Measurements from ENCODE around the gene ALK.

The ALK gene

DNA sequence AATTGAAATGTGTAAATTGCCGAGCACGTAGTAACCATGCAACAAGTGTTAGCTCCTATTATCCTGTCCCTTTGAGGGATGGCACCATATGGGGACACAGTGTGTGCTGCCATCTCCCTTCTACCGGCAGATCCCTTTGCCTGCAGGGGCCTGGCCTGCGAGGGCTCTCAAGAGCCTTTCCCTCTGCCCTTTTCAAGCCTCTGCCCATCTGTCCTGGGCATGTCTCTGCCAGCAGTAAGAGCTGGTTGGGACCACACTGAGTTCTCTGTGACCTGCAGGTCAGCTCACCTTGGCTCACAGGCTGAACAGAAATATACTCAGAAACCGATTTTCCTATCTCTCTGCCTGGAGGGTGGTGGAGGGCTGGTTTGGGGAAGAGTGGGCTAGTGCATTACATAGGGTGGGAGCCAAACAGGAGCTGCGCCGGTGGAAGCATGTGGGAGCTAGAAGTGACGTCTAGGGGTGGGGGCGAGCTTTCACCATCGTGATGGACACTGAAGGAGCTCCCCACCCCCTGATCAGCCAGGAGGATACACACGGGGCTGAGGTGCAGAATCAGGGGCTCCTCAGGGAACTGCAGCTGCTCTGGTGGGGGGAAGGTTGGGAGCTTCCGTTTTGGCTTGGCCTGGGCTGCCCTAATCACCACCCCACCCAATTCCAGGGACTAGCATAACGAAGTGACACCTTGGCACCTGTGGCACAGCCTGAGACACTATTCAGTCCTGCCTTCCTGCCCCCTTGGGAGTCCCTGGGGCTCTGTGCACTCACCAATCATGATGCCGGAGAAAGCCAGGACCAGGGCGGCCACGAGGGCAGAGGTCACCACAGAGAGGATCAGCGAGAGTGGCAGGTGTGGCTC lies 696.5 kb downstream of the ALK start:
- no peak for DNase-seq (ENCODE audit: low read depth in 2 of 2)

DNA sequence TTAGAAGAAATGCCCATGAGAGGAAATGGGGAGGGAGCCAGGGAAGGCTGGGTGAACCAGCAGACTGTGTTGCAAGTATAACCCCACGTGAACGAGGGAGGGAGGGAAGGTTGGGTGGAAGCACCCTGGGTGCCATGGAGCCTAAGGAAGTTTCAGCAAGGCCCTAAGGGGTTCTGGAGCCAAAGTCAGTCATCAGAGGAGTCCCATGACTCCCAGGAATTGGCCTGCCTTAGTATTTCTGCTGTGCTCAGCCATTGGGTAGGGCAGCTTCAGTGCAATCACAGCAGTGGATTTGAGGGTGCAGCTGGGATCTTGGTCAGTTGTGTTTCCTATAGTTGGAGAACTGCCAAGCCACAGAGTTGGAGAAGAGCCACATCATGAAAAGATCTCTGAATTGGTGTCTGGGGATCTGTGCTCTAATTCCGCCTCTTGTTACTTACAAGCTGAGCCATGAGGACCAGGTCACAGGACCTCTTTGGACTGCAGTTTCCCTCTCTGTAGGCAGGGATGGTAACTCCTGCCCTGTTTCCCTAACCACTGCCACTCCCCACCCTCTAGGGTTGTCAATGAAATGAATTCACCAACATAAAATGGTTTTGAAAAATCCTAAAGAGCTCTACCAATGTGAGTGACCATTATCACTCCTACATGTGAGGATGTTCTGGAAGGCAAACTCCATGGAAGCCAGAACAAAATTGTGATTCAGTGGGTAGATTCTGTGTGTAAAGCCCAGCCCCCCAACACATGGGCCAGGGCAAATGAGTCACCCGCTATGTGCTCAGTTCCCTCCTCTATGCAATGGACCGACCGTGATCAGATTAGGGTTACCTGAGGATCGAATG lies 697.3 kb downstream of the ALK start:
- DNase-seq (ENCODE audit: low read depth in 2 of 2) = no peak

DNA sequence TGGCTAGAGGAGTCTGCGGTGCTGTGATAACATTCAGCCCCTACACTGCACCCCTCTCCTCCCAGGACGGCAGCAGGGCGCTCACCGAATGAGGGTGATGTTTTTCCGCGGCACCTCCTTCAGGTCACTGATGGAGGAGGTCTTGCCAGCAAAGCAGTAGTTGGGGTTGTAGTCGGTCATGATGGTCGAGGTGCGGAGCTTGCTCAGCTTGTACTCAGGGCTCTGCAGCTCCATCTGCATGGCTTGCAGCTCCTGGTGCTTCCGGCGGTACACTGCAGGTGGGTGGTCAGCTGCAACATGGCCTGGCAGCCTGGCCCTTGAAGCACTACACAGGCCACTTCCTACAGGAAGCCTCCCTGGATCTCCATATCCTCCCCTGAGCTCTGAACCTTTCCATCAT lies 698.1 kb downstream of the ALK start:
- DNase-seq (ENCODE audit: low read depth in 2 of 2) = no peak

DNA sequence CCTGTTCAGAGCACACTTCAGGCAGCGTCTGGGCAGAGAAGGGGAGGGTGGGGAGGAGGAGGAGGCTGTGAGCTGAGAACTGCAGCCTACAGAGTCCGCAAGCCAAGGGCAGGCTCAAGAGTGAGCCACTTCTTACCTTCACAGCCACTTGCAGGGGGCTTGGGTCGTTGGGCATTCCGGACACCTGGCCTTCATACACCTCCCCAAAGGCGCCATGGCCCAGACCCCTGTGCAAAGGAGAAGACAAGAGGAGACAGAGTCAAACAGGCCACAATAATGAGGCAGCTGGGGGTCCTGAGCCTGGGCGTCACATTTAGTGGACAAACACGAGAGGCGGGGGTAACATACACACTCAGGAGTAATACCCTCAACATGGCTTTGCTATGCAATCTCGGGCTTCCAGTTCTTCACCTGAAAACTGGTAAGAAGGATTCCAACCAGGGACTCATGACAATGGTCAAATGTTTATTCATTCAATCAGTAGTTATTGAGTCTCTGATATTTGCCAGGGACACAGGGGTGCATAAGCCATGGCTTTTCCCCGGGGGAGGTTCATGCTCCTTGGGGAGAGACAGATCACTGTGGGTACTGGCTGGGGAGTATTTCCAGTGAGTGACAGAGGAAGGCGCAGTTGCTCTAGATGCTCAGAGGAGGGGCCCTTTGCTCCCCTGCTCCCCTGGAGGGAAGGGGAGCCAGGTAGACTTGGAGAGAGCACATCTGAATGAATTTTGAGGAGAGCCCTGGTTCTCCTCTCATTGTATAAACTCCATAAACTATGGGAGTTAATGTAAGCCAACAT lies 698.8 kb downstream of the ALK start:
- no peak for DNase-seq (ENCODE audit: low read depth in 2 of 2)

DNA sequence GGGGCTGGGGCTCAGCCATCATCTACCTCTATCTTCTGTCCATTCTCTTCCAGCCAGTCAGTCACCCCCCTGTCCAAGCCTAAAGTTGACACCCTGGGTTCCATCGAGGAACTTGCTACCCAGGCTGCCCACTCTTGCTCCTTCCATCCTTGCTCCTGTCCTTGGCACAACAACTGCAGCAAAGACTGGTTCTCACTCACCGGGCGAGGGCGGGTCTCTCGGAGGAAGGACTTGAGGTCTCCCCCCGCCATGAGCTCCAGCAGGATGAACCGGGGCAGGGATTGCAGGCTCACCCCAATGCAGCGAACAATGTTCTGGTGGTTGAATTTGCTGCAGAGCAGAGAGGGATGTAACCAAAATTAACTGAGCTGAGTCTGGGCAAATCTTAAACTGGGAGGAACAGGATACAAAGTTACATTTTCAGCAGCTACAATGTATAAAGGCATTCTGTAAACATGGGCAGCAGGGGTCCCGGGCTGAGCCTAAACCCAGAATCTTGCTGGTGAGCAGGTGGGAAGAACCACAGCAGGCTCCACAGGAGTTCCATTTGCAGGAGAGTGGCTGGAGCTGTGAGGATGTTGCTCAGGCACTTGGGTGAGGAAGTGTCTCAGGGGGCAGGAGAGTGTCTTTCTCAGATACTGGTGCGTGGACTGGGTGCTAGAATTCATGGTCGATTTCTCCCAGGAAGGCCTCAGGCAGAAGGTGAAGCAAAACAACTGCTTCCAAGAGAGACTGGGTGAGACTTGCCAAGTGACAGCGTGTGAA lies 700.7 kb downstream of the ALK start:
- no peak for DNase-seq (ENCODE audit: low read depth in 2 of 2)

DNA sequence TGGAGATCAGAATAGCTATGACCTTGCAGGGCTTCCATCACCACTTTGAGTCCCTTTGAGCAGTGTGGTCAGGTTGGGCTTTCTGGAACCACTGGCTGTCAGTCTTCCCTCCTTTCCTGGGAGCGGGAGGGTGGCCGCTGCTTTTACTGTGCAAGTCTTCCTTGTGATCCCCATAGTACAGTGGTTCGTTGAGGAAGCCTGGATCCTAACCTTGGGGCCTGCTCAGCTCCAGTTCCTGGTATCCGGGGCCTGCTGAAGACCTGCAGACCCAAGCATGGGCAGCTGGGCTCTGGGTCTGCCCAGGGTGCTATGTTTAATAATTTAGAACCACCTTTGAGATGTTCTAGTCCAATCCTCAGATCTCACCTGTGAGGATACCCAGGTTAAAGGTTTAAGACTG lies 702.0 kb downstream of the ALK start:
- DNase-seq (ENCODE audit: low read depth in 2 of 2) = no peak

DNA sequence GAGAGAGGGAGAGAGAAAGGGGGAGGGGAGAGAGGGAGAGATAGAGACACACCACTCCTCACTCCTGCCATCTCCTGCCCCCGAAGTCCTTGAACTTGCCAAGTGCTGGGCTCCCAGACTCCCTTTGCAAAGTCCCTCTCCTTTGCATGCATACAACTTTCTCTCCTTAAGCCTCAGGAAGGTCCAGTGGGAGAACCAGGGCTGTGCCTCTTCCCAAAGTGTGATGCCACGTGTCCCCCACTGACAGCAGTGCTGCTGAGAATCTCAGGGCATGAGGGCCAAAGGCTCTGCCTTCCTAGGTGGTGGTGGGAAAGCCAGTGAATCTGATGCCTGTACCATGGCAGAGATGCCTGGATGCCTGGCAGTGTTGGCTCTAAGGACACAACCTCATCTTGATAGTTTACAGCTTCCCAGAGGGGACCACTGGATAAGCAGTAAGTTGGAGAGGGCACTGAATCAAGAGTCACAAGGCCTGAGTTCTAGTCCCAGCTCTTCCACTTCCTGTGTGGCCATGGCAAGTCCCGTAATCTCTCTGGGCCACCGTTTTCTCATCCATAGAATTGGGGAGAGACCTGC lies 702.7 kb downstream of the ALK start:
- no peak for DNase-seq (ENCODE audit: low read depth in 2 of 2)

DNA sequence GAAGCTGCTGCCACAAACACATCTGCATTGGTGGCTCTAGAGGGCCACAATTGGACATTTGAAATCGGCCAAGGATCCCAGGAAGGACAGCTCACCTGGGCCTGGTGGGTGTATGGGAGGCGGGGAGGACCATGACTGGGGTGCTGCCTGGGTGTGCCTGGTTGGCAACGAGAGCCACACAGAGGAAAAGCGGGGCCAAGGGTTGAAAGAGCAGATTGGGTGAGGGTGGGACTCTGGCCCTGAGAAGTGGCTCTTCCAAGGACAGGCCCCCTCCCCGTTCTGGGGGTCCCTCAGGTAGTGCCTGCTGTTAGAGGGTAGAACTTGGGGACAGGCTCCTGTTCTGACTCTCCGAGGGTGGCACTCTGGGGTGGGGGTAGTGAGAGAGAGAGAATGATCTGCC lies 703.3 kb downstream of the ALK start:
- no peak for DNase-seq (ENCODE audit: low read depth in 2 of 2)

DNA sequence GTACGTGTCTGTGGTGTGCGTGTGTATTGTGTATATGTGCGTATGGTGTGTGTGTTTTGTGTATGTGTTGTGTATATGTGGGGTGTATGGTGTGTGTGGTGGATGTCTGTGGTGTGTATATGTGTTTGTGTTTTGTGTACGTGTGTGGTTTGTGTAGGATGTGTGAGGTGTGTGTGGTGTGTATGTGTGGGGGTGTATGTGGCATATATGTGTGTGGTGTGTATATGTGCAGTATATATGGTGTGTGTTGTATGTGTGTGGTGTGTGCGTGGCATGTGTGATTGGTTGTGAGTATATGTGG lies 704.8 kb downstream of the ALK start:
- DNase-seq (ENCODE audit: low read depth in 2 of 2) = no peak

DNA sequence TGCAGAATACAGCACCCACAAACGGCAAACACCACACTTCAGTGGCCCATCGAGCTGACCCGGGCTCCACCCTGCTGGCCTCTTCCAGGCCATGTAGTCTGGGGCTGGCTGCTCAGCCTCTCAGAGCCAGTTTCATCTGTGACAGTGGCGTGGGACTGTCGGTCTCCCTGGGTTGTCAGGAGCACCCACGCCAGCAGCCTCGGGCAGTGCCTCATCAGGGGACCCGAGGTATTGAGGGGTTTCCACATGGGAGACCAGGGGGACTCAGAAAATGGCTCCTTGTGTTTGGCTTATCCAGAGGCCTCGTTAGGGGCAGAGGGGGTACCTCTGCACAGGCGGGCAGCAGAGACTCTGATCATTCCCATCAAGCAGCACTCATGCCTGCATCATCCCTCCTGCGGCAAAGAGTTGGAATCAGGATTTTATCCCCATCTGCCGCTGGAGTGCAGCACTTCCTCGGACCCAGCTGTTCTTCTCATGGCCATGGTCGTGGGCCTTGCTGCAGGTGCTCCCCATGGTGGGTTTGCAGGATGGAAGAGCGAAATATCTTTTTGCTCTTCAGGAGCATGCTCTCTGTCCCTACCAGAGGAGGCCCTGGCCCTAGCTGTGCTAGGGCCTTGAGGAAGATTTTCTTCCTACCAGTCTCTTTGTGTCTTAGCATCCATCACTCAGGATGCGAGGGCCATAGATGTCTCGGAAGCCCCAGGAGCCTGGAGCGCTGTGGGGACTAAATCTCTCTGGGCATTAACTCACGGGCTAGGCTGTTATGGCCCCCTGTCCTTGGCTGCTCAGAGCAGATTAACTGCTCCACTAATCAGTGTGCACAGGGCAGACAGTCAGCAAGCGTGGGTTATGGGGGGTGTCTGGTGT lies 705.4 kb downstream of the ALK start:
- no peak for DNase-seq (ENCODE audit: low read depth in 2 of 2)

DNA sequence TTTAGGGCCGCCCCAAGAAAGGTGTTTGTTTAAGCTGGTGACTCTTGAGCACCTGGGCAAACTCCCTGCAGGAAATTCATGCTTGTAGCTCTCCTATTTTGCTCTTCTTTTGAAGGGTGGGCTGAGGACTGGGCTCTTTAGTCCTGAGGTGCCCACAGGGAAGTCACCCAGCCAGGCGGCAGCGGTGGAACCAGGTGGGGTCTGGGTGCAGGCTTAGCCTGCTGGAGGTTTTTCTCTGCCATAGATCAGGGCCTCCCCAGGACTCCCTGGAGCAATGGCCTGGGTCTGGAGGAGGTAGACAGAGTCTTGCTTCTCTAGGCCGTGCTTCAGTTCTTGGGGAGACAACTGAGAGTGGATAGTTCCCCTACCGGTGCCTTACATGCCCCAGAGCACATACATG lies 706.3 kb downstream of the ALK start:
- DNase-seq (ENCODE audit: low read depth in 2 of 2) = no peak

DNA sequence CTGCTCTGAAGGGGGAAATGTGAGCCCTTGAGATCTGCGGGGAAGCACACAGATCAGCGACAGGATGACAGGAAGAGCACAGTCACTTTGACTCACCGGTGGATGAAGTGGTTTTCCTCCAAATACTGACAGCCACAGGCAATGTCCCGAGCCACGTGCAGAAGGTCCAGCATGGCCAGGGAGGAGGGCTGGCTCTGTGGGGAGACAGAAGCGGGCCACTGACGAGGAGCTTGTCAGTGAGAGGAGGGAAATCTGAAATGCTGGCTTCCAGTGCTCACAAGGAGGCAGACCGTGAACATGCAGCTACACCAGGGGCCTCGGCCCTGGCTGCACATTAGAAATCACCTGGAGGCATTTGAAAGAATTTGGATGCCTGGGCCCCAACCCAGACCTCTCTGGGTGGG lies 707.5 kb downstream of the ALK start:
- no peak for DNase-seq (ENCODE audit: low read depth in 2 of 2)

DNA sequence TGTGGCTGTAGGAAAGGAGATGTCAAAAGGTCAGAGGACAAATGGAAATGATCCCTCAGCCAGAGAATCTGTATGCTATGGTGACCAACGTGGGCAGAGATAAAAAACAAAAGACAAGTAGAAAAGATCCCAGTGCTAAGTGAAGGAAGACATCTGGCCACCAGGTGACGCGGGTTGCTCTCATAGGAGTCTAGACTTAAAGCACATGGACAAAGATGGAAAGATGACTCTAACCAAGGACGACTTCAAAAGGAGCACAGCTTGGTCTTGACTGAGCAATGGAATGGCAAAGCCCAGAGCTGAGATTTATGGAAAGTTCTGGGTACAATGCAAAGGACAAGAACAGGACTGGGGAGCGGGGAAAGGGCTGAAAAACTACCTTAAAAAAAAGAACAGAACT lies 709.4 kb downstream of the ALK start:
- no peak for DNase-seq (ENCODE audit: low read depth in 2 of 2)

DNA sequence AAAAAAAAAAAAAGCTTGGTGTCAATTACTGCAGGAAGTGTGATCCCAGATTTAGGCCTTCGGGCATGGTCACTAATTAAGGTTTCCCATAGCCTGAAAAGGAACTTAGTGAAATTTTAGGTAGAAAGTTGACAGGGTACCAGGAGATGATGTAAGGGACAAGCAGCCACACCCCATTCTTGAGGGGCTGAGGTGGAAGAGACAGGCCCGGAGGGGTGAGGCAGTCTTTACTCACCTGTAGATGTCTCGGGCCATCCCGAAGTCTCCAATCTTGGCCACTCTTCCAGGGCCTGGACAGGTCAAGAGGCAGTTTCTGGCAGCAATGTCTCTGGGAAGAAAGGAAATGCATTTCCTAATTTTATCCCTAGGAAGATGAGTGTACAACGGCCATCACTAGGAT lies 711.8 kb downstream of the ALK start:
- no peak for DNase-seq (ENCODE audit: low read depth in 2 of 2)

DNA sequence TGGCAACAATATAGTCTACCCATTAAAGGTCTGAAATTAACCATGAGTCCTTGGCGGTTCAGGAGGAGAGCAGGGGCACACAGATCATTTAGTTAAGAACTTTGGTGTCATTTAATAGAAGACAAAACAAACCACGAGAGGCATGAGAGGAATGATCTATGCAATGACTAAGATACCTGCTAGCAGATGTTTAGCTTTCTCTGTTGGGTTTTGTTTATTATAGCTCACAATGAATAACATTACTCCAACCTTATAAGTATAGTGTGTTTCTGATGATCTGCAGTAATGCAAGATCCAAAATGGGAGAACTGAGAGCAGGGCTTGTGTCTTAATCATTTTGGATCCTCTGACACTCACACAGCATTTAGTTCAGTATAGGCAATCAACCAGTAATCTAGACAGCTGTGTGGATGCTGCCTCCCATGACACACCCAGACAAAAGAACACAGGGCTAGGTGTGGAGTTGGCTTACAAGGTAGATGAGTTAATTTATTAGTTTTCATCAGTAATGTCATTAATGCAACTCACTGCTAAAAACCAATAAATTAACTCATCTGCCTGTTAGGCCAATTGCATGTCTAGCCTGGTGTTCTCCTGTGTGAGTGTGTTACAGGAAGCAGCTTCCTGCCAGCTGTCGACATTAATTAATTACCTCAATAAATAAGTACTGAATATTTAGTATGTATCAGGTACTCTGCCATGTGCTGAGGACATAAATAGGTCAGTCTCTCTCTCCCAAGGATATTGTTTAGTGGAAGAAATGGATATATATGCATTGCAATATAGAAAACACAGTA lies 713.8 kb downstream of the ALK start:
- DNase-seq (ENCODE audit: low read depth in 2 of 2) = no peak

DNA sequence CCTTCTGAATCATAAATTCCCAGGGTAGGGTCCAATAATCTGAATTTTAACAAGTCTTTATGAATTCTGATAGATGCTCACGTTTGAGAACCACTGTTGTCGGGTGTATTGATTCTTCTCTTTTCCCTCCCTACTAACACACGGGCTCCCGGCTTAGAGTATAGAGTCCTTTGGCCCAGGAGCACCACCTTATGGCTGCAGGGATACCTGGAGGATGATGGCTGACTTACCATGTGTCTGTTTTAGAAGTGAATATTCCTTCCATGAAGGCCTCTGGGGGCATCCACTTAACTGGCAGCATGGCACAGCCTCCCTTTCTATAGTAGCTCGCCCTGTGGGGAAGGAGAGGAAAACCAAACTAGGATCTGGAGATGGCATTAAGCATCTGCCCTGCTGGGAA lies 714.4 kb downstream of the ALK start:
- DNase-seq (ENCODE audit: low read depth in 2 of 2) = no peak

DNA sequence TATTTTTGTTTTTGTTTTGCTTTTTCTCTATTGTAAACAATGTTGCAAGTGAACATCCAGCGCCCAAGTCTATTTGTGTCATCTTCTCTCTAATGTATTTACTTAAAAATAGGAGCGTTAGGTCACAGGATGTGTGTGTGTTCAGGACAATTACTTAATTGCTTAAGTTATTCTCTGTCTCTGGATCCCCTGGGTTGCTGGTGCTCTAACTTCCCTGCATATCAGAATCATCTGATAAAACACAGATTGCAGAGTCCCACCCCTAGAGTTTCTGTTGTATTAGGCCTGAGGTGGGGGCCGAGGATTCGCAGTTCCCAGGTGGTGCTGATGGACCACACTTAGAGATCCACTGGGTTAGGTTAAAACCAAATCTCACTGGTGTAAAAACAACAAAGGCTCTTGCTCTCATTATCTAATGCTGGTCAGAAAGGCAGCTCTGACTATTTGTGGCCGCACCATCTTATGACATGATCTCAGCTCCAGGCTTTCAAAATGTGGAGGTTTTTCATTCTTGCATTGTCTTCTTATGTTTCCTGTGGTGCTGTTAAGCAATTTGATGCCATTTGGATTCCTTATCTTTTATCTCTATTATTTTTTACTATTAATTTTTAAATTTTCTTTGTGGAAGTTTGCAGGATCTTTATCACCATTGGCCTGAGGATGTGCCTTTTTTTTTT lies 718.4 kb downstream of the ALK start:
- no peak for DNase-seq (ENCODE audit: low read depth in 2 of 2)

DNA sequence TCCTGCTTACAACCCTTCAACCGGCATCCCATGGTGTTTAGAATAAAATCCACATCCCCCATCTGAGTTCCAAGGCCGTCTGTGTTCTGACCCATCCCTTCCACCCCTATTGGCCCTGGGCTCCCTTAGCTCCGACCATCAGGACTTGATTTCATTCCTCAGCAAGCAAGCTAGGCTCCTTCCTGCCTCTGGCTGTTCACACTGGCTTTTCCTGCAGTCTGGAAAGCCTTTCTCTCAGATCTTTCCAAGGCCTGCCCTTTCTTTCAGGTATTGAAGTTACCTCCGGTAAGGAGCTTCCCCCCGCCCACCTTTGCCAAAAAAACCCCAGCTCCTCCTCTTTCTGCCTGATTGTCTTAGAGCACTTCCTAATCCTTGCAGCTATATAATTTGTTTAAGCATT lies 719.4 kb downstream of the ALK start:
- DNase-seq (ENCODE audit: low read depth in 2 of 2) = no peak
